CD4-positive, alpha-beta memory T cell (primary cell): ENCODE measurements around the gene CACNA1C. TPM values are rescaled to one million over a fixed set of nuclear protein-coding genes. Genes with fewer than 3 reads are reported as not detected.

Experiments
- CTCF ChIA-PET: fragments of 350-600 bp; sonication (Branson Sonifier 250); formaldehyde crosslinking; loops from one replicate; lab custom pipeline; 2021; ENCODE audit warnings: inconsistent platforms; ENCODE audit not compliant: partially characterized antibody; lab: Charles Lee
- POLR2A ChIA-PET: fragments of 350-600 bp; sonication (Branson Sonifier 250); formaldehyde crosslinking; loops from one replicate; lab custom pipeline; 2021; ENCODE audit not compliant: partially characterized antibody; lab: Charles Lee
- DNase-seq, 5 donors: peaks; one replicate each; pipeline versions ENCODE4 v3.0.0 to v3.0.0-alpha.2; 2020 to 2022; ENCODE audit warnings: mixed read lengths in 1 of 5
- H3K27ac ChIP-seq: one replicate; pipeline ENCODE4 v1.7.0; 2013; ENCODE audit warnings: low read depth, low read length
- H3K27me3 ChIP-seq: 2 replicates; pipeline ENCODE4 v1.7.0; 2013; ENCODE audit warnings: mild to moderate bottlenecking, low read length, moderate library complexity; ENCODE audit not compliant: insufficient read depth
- H3K36me3 ChIP-seq: 2 replicates; pipeline ENCODE4 v1.7.0; 2013; ENCODE audit warnings: mild to moderate bottlenecking, low read length, moderate library complexity; ENCODE audit not compliant: insufficient read depth
- H3K4me1 ChIP-seq: 2 replicates; pipeline ENCODE4 v1.7.0; 2013; ENCODE audit warnings: mild to moderate bottlenecking, low read length, moderate library complexity; ENCODE audit not compliant: insufficient read depth
- H3K4me3 ChIP-seq, 2 donors: one replicate each; pipeline ENCODE4 v1.7.0; 2013; ENCODE audit warnings: low read length in 2 of 2, mild to moderate bottlenecking in 1 of 2
- H3K9me3 ChIP-seq, 2 donors: one replicate each; pipeline ENCODE4 v1.7.0; 2013; ENCODE audit warnings: low read length in 2 of 2, control low read depth in 1 of 2; ENCODE audit not compliant: control insufficient read depth in 1 of 2
- H3K27ac Mint-ChIP-seq, 7 donors: one replicate each; pipeline ENCODE4 v1.8.0; 2020 to 2021; ENCODE audit warnings: mixed read lengths in 7 of 7, mild to moderate bottlenecking in 6 of 7, inconsistent platforms in 3 of 7, moderate library complexity in 3 of 7
- H3K27me3 Mint-ChIP-seq, 2 donors: one replicate each; pipeline ENCODE4 v1.8.0; 2020 to 2021; ENCODE audit warnings: mixed read lengths in 2 of 2
- H3K36me3 Mint-ChIP-seq, 2 donors: one replicate each; pipeline ENCODE4 v1.8.0; 2020 to 2021; ENCODE audit warnings: mixed read lengths in 2 of 2, inconsistent platforms in 1 of 2, mild to moderate bottlenecking in 1 of 2
- H3K4me1 Mint-ChIP-seq, 4 donors: one replicate each; pipeline ENCODE4 v1.8.0; 2020 to 2021; ENCODE audit warnings: mixed read lengths in 4 of 4, mild to moderate bottlenecking in 1 of 4
- H3K4me3 Mint-ChIP-seq, 8 donors: one replicate each; pipeline ENCODE4 v1.8.0; 2020 to 2021; ENCODE audit warnings: mixed read lengths in 8 of 8, mild to moderate bottlenecking in 7 of 8, moderate library complexity in 6 of 8, inconsistent platforms in 3 of 8
- H3K9me3 Mint-ChIP-seq, 8 donors: one replicate each; pipeline ENCODE4 v1.8.0; 2020 to 2021; ENCODE audit warnings: mixed read lengths in 8 of 8, mild to moderate bottlenecking in 5 of 8, inconsistent platforms in 3 of 8, moderate library complexity in 1 of 8
- intact Hi-C: fragments of 100-400 bp; cut with micrococcal nuclease; formaldehyde crosslinking; loops from one replicate; pipeline ENCODE4 v1.15.1; 2023
- polyA plus RNA-seq, 2 donors: library from polyadenylated mRNA; unstranded; fragments of 300-500 nt; fragmentation: Illumina TruSeq; gene quantifications; one replicate each; pipeline ENCODE4 v1.2.3, GENCODE V29; 2021
- total RNA-seq, 2 experiments: library from RNA; stranded (reverse); gene quantifications; one replicate each; pipeline ENCODE4 v1.2.3, GENCODE V29; 2021

Gene CACNA1C
- total and polyA plus RNA-seq, 4 experiments from 2014 or later, result 0.05 to 0.21 (median 0.07) TPM

DNA sequence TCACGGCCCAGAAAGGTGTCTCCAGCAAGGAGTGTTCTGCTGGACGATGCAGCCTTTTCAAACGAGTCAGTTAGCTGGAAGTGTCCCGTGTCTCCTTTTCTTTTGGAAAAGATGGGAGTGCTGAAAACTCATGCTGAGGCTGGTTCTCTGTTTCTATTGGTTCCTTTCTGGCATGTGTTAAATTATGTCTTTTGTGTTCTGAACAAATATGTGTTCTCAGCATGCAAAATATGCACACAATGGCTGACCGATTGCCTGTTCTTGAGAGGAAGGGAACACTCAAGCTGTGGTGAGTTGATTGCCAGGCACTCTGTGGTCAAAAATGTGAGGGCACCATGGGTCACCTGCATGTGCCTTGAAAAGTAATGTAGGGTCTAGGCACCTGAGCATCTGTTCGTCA is 181.3 kb downstream of the CACNA1C start:
- no peak overlapping the region for H3K27ac Mint-ChIP-seq
- H3K4me1 Mint-ChIP-seq, result no peaks in the 10 kb centered on the region
- no peak for DNase-seq
- intact Hi-C loops, result no loop called here
- Histone ChIP-seq H3K27ac (no peak overlapping the region), H3K27me3 (peaks cover 4% of the 10 kb centered on the region), H3K4me1 (no peaks in the 10 kb centered on the region), H3K36me3 (no peaks in the 10 kb centered on the region), H3K9me3 (no peaks in the 10 kb centered on the region), H3K4me3 (no peak overlapping the region)
- H3K27me3 Mint-ChIP-seq, result peaks cover 8 to 17% of the 10 kb centered on the region in 2 donors
- POLR2A ChIA-PET, result interaction anchor here (1.3 kb wide), 1 partner anchor 186 kb away, joined by 3 read pairs; no protein-coding TSS in a partner anchor
- H3K4me3 Mint-ChIP-seq, result no peak overlapping the region
- CTCF ChIA-PET, result no interaction called here
- H3K9me3 Mint-ChIP-seq, result peaks cover 0 to 2% (median 0%) of the 10 kb centered on the region in 8 donors
- no peaks in the 10 kb centered on the region for H3K36me3 Mint-ChIP-seq

DNA sequence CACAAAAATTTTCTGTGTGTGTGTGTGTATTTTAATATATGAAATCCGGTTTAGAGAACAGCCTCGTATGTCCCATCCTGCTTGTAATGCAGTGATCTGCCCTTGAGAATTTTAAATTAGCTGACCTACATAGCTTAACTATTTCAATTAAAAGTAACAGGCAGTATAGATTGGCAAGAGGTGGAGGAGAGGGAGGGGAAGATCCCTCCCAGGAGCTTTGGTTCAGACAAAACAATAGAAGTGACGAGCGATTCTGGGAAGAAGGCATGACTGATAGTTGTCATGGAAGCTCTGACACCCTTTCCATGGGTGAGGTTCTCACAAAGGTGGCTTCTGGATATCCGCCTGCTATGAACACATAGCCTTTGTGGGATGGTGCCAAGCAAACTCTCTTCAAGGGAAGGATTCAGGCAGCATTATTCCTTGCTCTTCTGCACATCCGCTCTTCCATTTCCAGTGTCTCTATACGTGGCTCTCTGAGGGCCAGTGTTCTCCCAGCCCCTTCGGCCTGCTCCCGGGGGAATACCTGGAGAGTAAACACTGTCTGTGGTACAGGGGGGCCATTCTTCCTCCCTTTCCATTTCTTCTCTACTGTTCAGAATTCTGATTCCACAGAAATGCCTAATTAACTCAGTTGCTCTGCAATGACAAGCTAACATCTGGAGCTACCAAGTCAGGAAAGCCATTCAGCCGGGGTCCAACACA is 182.0 kb downstream of the CACNA1C start:
- Mint-ChIP-seq H3K27ac (no peak overlapping the region), H3K27me3 (peaks cover 8 to 12% of the 10 kb centered on the region in 2 donors), H3K9me3 (peaks cover 0 to 2% (median 0%) of the 10 kb centered on the region in 8 donors), H3K4me3 (no peak overlapping the region), H3K4me1 (no peaks in the 10 kb centered on the region), H3K36me3 (no peaks in the 10 kb centered on the region)
- Histone ChIP-seq H3K27me3 (peaks cover 4% of the 10 kb centered on the region), H3K9me3 (no peaks in the 10 kb centered on the region), H3K36me3 (no peaks in the 10 kb centered on the region), H3K4me3 (no peak overlapping the region), H3K4me1 (no peaks in the 10 kb centered on the region), H3K27ac (no peak overlapping the region)
- POLR2A ChIA-PET, result interaction anchor here (1.3 kb wide), 1 partner anchor 186 kb away, joined by 3 read pairs; no protein-coding TSS in a partner anchor
- no peak for DNase-seq
- CTCF ChIA-PET, result no interaction called here
- intact Hi-C loops, result no loop called here

DNA sequence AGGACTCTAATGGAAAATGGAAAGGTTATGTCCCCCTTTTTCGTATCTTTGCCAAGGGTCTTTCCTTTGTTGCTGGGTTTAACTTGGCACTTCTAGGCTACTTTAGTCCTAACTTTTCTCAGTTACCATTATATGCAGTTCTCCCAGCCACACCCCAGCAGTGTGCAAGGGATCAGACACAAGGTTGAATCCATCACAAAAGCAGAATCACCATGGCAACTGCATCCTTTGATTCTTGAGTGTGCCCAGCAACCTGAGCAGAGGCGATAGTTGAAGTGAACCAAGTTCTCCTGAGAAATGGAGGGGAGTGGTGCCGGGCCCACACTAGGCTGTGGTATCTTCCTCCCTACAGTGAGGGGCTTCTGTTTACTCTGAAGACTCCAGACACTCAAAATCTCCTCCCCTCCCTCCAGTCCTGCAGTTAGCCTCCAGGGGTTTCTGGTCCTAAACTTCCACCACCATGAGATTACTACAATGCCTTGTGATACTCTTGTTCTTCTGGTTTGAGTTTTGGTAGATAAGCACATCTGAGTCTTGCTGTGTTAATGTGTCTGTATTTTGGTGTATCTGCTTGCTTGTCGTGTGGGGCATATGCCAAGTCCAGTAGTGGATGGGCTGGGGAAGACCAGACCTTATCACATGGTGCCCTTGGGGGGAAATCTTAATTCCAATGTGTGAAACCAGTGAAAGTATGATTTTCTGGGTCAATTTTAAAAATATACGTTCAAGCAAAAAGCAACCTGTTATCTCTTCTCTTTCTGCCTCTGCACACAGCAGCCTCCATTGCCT is 183.9 kb downstream of the CACNA1C start:
- Histone ChIP-seq H3K36me3 (no peaks in the 10 kb centered on the region), H3K9me3 (no peaks in the 10 kb centered on the region), H3K4me3 (no peak overlapping the region), H3K27me3 (peaks cover 4% of the 10 kb centered on the region), H3K4me1 (no peaks in the 10 kb centered on the region), H3K27ac (no peak overlapping the region)
- DNase-seq, result no peak
- Mint-ChIP-seq H3K4me1 (no peaks in the 10 kb centered on the region), H3K27me3 (peaks cover 10 to 14% of the 10 kb centered on the region in 2 donors), H3K27ac (no peak overlapping the region), H3K9me3 (peaks cover 0 to 2% (median 0%) of the 10 kb centered on the region in 8 donors), H3K4me3 (no peak overlapping the region), H3K36me3 (no peaks in the 10 kb centered on the region)
- ChIA-PET CTCF (no interaction called here), POLR2A (no interaction called here)
- intact Hi-C loops, result no loop called here

DNA sequence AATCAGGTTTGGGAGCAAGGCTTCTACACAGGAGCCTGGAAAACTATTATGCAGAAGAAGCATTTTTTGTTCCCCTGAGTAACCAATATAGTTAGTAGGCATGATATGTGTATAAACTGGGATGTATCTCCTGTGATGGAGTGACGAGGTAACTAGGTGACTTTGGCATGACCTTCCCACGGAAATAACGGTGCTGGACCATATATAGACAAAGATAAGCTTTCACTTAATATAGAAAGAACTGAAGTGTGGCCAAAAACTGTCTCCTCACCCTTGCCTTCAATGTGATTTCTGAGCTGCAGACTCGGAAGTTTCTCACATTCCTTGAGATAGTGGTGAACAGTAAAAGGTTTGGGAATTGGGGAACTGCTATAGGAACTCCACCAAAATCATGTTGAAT is 185.3 kb downstream of the CACNA1C start:
- H3K27ac ChIP-seq, result no peak overlapping the region
- no peaks in the 10 kb centered on the region for H3K9me3 ChIP-seq
- intact Hi-C loops, result no loop called here
- ChIA-PET CTCF (no interaction called here), POLR2A (no interaction called here)
- peaks cover 4% of the 10 kb centered on the region for H3K27me3 ChIP-seq
- Mint-ChIP-seq H3K36me3 (no peaks in the 10 kb centered on the region), H3K27ac (no peak overlapping the region), H3K27me3 (peaks cover 12 to 14% of the 10 kb centered on the region in 2 donors), H3K4me1 (no peaks in the 10 kb centered on the region), H3K4me3 (no peak overlapping the region), H3K9me3 (peaks cover 0 to 2% (median 0%) of the 10 kb centered on the region in 8 donors)
- H3K4me1 ChIP-seq, result no peaks in the 10 kb centered on the region
- no peak overlapping the region for H3K4me3 ChIP-seq
- no peak for DNase-seq
- H3K36me3 ChIP-seq, result no peaks in the 10 kb centered on the region

DNA sequence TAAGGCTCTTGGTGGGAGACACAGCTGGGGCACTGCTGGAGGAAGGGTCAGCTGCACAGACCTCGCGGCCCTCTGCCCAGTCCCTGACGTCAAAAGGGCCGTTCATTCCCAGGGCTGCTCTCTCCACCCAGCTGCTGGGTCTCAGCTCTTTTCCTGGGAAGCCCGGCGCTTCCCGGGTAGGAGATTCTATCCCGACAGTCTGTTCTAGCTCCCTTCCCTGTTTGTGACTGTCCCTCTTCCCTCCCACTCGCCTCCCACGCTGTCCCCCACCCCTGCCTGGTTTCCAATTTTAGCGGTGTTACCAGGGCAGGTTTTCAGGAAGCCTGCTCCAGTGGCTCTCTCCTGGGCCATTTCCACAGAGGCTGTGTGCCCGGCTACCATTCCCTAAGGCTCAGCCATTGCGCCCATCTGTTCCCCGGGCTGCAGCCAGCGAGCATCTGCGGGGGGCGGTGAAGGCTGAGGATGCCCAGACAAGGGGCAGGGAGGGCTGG is 186.6 kb downstream of the CACNA1C start:
- H3K27me3 Mint-ChIP-seq, result peaks cover 11 to 12% of the 10 kb centered on the region in 2 donors
- no peaks in the 10 kb centered on the region for H3K4me1 ChIP-seq
- no peak overlapping the region for H3K4me3 Mint-ChIP-seq
- peaks cover 4% of the 10 kb centered on the region for H3K27me3 ChIP-seq
- H3K4me1 Mint-ChIP-seq, result no peaks in the 10 kb centered on the region
- H3K9me3 Mint-ChIP-seq, result peaks cover 0 to 2% (median 0%) of the 10 kb centered on the region in 8 donors
- DNase-seq, result no peak
- ChIA-PET CTCF (no interaction called here), POLR2A (no interaction called here)
- H3K9me3 ChIP-seq, result no peaks in the 10 kb centered on the region
- intact Hi-C loops, result no loop called here
- no peak overlapping the region for H3K4me3 ChIP-seq
- H3K27ac ChIP-seq, result no peak overlapping the region
- H3K27ac Mint-ChIP-seq, result no peak overlapping the region
- H3K36me3 Mint-ChIP-seq, result no peaks in the 10 kb centered on the region
- H3K36me3 ChIP-seq, result no peaks in the 10 kb centered on the region

DNA sequence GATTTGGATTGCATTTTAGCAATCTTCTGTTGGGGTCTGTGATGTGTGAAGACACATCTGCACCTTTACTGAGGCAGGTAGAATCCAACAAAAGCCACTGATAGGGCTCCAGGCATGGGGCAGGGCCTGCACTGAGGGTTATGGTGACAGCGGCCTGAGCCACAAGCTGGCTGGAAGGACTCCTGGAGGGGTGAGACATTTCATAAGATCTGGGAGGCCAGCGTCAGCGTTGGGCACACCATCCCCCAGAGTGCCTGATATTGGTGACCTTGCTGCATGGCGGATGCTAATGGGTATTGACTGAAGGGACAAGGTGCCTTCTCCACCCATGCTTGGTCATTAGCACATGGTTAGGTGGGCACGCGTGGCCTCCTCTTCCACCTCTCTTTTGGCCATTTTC is 187.6 kb downstream of the CACNA1C start:
- Mint-ChIP-seq H3K4me1 (no peaks in the 10 kb centered on the region), H3K9me3 (peaks cover 0 to 2% (median 0%) of the 10 kb centered on the region in 8 donors), H3K4me3 (no peak overlapping the region), H3K27ac (no peak overlapping the region), H3K36me3 (no peaks in the 10 kb centered on the region), H3K27me3 (peaks cover 11 to 12% of the 10 kb centered on the region in 2 donors)
- DNase-seq, result no peak
- intact Hi-C loops, result no loop called here
- H3K9me3 ChIP-seq, result no peaks in the 10 kb centered on the region
- CTCF ChIA-PET, result no interaction called here
- POLR2A ChIA-PET, result no interaction called here
- H3K4me1 ChIP-seq, result no peaks in the 10 kb centered on the region
- H3K27ac ChIP-seq, result no peak overlapping the region
- peaks cover 4% of the 10 kb centered on the region for H3K27me3 ChIP-seq
- H3K36me3 ChIP-seq, result no peaks in the 10 kb centered on the region
- H3K4me3 ChIP-seq, result no peak overlapping the region

DNA sequence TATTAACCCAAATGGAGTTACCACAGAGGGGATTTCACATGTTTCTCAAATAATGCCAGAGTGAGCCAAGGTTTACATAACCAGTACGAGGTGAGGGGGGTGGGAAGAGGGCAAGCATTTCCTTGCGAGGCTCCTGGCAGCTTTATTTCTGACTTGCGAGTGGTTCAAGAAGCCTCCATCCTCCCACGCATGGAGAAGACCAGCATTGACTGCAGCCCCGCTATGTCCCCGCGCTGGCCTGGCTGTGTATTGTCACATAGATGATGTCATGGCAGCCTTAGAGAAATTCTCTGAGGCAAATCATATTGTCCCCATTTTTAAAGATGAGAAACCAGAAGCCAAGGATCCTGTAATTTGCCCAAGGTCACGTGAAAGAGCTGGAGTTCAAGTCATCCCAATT is 188.2 kb downstream of the CACNA1C start:
- H3K27ac Mint-ChIP-seq, result no peak overlapping the region
- ChIA-PET CTCF (interaction anchor here (1.2 kb wide), 1 partner anchor 10 kb away, joined by 5 read pairs; no protein-coding TSS in a partner anchor), POLR2A (no interaction called here)
- no peak for DNase-seq
- H3K27ac ChIP-seq, result no peak overlapping the region
- intact Hi-C loops, result no loop called here
- no peaks in the 10 kb centered on the region for H3K4me1 Mint-ChIP-seq
- H3K4me3 Mint-ChIP-seq, result no peak overlapping the region
- H3K27me3 ChIP-seq, result peaks cover 4% of the 10 kb centered on the region
- H3K9me3 ChIP-seq, result no peaks in the 10 kb centered on the region
- H3K36me3 Mint-ChIP-seq, result no peaks in the 10 kb centered on the region
- no peaks in the 10 kb centered on the region for H3K4me1 ChIP-seq
- H3K4me3 ChIP-seq, result no peak overlapping the region
- H3K27me3 Mint-ChIP-seq, result peaks cover 10 to 11% of the 10 kb centered on the region in 2 donors
- no peaks in the 10 kb centered on the region for H3K36me3 ChIP-seq
- H3K9me3 Mint-ChIP-seq, result peaks cover 0 to 2% (median 0%) of the 10 kb centered on the region in 8 donors
